K562 (cell line): ENCODE results near the gene PPM1F. TPM values are rescaled to one million over a fixed set of nuclear protein-coding genes. Genes with fewer than 3 reads are reported as not detected.

Experiments used
- ADNP ChIP-seq: fragments of 200-800 bp; sonication (Bioruptor generic); IDR thresholded peaks from 2 replicates; pipeline ENCODE4 v1.6.1; 2016; ENCODE audit warnings: missing genetic modification characterization, missing compliant biosample characterization
- EP400 ChIP-seq: fragments of 450-650 bp; IDR thresholded peaks from 2 replicates; pipeline ENCODE4 v1.6.1; 2017; ENCODE audit warnings: antibody characterized with exemption, mild to moderate bottlenecking, moderate library complexity
- ETS2 ChIP-seq: IDR thresholded peaks from 2 replicates; pipeline ENCODE4 v1.6.1; 2016; ENCODE audit warnings: borderline replicate concordance, missing genetic modification characterization, mild to moderate bottlenecking, moderate library complexity, missing compliant biosample characterization; ENCODE audit not compliant: poor library complexity, severe bottlenecking
- ETV5 ChIP-seq: sonication (generic); formaldehyde crosslinking; IDR thresholded peaks from 2 replicates; pipeline ENCODE4 v1.4.0; 2020; ENCODE audit warnings: low read depth, mild to moderate bottlenecking, missing genetic modification reagents
- ETV6 ChIP-seq, 3 experiments: fragments of 150-350 bp in 1 of 3; sonication (generic) in 1 of 3; formaldehyde crosslinking in 1 of 3; IDR thresholded peaks; 2 replicates each; pipeline versions ENCODE4 v1.6.1 to v1.8.0; 2014 to 2022; ENCODE audit warnings: borderline replicate concordance in 2 of 3, low read depth in 2 of 3, antibody characterized with exemption in 1 of 3, low read length in 1 of 3, mild to moderate bottlenecking in 1 of 3, missing genetic modification reagents in 1 of 3
- FOXK2 ChIP-seq, 2 experiments: fragments of 450-650 bp; IDR thresholded peaks in 1 of 2; conservative IDR thresholded peaks in 1 of 2; 2 replicates each; pipeline ENCODE4 v1.6.1; 2016; ENCODE audit warnings: low read depth in 2 of 2, mild to moderate bottlenecking in 1 of 2
- JUNB ChIP-seq: fragments of 450-650 bp; formaldehyde crosslinking; conservative IDR thresholded peaks from 2 replicates; pipeline ENCODE4 v1.4.0; 2020; ENCODE audit warnings: mild to moderate bottlenecking
- MTA3 ChIP-seq: fragments of 450-650 bp; formaldehyde crosslinking; IDR thresholded peaks from 2 replicates; pipeline ENCODE4 v1.6.1; 2017; ENCODE audit warnings: mild to moderate bottlenecking, borderline replicate concordance
- MXI1 ChIP-seq: IDR thresholded peaks from 2 replicates; pipeline ENCODE4 v1.6.1; 2011; ENCODE audit warnings: low read depth, mild to moderate bottlenecking, improper control_type of control experiment, low read length
- PTTG1 ChIP-seq: fragments of 450-650 bp; IDR thresholded peaks from 2 replicates; pipeline ENCODE4 v1.6.1; 2016; ENCODE audit warnings: low read depth, mild to moderate bottlenecking, missing genetic modification characterization, missing compliant biosample characterization
- ZBTB7A ChIP-seq: IDR thresholded peaks from 2 replicates; pipeline ENCODE4 v1.6.1; 2011; ENCODE audit warnings: low read depth, mild to moderate bottlenecking, low read length, moderate library complexity, borderline replicate concordance; ENCODE audit not compliant: control insufficient read depth
- ZKSCAN1 ChIP-seq: fragments of 150-350 bp; IDR thresholded peaks from 2 replicates; pipeline ENCODE4 v1.6.1; 2016; ENCODE audit warnings: low read depth, low read length
- ZNF41 ChIP-seq: fragments of 250-450 bp; sonication (Bioruptor Pico); conservative IDR thresholded peaks from 2 replicates; pipeline ENCODE4 v1.4.0; 2020; ENCODE audit warnings: mild to moderate bottlenecking
- ZNF518B ChIP-seq: fragments of 250-450 bp; sonication (Bioruptor Pico); IDR thresholded peaks from 2 replicates; pipeline ENCODE4 v1.5.0; 2021; ENCODE audit warnings: mild to moderate bottlenecking, moderate library complexity
- ZNF695 ChIP-seq: fragments of 450-650 bp; formaldehyde crosslinking; IDR thresholded peaks from 2 replicates; pipeline ENCODE4 v1.4.0; 2020; ENCODE audit warnings: mild to moderate bottlenecking, moderate library complexity
- polyA plus RNA-seq, 8 experiments: library from polyadenylated mRNA; depleted of rRNA in 4 of 8; stranded (reverse) in 5 of 8; unstranded in 3 of 8; fragments of >200 nt; fragmentation: Nextera tagmentation in 2 of 8; fragmentation: Illumina TruSeq in 1 of 8; extraction: Ambion mirVana in 2 of 8; extraction: Trizol in 1 of 8; gene quantifications; 2 replicates each; pipeline versions ENCODE4 v1.2.1 to v1.2.3, GENCODE V29; 2011 to 2014; ENCODE audit warnings: inconsistent platforms in 1 of 8, missing spikeins in 1 of 8
- total RNA-seq, 7 experiments: library from RNA; depleted of rRNA in 6 of 7; stranded (reverse); fragments of >200 nt in 6 of 7; fragmentation: Illumina TruSeq in 2 of 7; extraction: Trizol in 2 of 7; gene quantifications; 2 replicates each; pipeline versions ENCODE4 v1.2.1 to v1.2.3, GENCODE V29; 2011 to 2021; ENCODE audit warnings: low replicate concordance in 1 of 7
- TF ChIP-seq, protein P1 (sequence below): fragments of 250-450 bp; sonication (Bioruptor Pico); IDR thresholded peaks from 2 replicates; pipeline ENCODE4 v1.4.0; 2020; ENCODE audit warnings: mild to moderate bottlenecking, moderate library complexity
- TF ChIP-seq, protein P2 (sequence below): fragments of 250-450 bp; sonication (Bioruptor Pico); IDR thresholded peaks from 2 replicates; pipeline ENCODE4 v1.5.0; 2021
- TF ChIP-seq, protein P3 (sequence below): IDR thresholded peaks from 2 replicates; pipeline ENCODE4 v1.6.1; 2011; ENCODE audit not compliant: insufficient read length; ENCODE audit errors: extremely low read depth

PPM1F gene
- total and polyA plus RNA-seq, 9 of the 15 experiments (the other 6 are each of a cell fraction or from before 2014, with no cell fraction given): 2.1 to 159 (median 64.0) TPM

DNA sequence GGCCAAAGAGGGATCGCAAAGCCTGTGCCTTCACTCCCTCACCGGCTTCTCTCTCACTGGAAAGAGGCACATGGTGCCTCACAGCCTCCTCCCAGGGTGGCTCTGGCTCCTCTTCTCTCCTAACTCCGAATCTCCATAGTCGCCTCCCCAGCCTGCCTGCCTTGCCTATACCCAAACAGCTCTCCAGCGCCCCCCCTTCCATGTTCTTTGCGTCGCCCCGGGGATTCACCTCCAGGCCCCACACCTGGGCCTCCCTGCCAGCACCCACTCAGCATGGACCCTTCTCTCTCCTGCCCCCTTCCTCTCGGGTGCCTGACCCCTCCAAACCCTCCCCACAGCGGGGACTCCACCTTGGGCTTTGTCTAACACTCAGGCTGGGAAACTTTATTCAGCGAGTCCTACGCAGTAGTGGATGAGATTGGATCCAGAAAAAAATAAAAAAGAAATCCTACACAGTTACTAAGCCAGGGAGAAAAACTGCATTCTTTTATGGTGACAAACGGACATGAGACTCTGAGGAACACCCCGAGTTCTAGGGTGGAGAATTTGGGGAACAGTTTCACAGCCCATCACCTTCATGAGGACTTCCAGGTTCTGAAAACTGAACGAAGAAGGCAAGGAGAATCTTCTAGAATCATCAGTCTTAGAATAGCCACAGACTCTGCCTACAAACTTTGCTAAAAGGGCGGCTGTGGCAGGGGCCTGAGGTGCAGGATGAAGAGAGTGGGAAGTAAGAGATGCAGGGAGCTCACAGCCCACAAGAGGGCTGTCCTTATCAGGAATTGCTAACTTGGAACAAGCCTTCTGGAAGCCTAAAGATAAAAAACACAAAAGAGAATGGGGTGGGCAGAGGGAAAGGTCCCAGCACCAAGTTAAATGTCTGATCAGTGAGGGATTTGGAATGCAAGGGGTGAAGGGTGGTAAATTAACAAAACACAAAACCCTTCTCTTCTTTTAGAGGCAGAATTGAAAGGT lies 5.3 kb downstream of the PPM1F start (continued):
- TF ChIP-seq FOXK2 (conservative IDR thresholded peaks at IDR 0.05 in 1 of 2, IDR thresholded peaks at IDR 0.05 in 1 of 2; ENCODE audit: low read depth in 2 of 2): no peak
- TF ChIP-seq ZBTB7A: no peak
- TF ChIP-seq, protein P1, sequence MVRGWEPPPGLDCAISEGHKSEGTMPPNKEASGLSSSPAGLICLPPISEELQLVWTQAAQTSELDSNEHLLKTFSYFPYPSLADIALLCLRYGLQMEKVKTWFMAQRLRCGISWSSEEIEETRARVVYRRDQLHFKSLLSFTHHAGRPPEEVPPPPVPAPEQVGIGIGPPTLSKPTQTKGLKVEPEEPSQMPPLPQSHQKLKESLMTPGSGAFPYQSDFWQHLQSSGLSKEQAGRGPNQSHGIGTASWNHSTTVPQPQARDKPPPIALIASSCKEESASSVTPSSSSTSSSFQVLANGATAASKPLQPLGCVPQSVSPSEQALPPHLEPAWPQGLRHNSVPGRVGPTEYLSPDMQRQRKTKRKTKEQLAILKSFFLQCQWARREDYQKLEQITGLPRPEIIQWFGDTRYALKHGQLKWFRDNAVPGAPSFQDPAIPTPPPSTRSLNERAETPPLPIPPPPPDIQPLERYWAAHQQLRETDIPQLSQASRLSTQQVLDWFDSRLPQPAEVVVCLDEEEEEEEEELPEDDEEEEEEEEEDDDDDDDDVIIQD: no peak
- peak; percentile 83; the same call in 1 of the 2 replicates for TF ChIP-seq MXI1
- no peak for TF ChIP-seq ADNP (tag)
- no peak for TF ChIP-seq JUNB (CRISPR knock-in tag)
- no peak for TF ChIP-seq ZNF41
- TF ChIP-seq ZNF518B (CRISPR knock-in tag): no peak
- peak; percentile 47; the same call in 1 of the 2 replicates for TF ChIP-seq ZKSCAN1
- TF ChIP-seq ETS2 (tag): no peak
- no peak for TF ChIP-seq ZNF695 (CRISPR knock-in tag)
- TF ChIP-seq, protein P2, sequence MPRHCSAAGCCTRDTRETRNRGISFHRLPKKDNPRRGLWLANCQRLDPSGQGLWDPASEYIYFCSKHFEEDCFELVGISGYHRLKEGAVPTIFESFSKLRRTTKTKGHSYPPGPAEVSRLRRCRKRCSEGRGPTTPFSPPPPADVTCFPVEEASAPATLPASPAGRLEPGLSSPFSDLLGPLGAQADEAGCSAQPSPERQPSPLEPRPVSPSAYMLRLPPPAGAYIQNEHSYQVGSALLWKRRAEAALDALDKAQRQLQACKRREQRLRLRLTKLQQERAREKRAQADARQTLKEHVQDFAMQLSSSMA (CRISPR knock-in tag): no peak
- TF ChIP-seq MTA3: no peak
- no peak for TF ChIP-seq PTTG1 (tag)
- TF ChIP-seq, protein P3, sequence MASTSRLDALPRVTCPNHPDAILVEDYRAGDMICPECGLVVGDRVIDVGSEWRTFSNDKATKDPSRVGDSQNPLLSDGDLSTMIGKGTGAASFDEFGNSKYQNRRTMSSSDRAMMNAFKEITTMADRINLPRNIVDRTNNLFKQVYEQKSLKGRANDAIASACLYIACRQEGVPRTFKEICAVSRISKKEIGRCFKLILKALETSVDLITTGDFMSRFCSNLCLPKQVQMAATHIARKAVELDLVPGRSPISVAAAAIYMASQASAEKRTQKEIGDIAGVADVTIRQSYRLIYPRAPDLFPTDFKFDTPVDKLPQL: no peak
- TF ChIP-seq EP400: no peak
- TF ChIP-seq ETV6 (IDR thresholded peaks at IDR 0.05; ENCODE audit: borderline replicate concordance in 1 of 2, low read depth in 2 of 2, low read length in 1 of 2): 0 out of 4 replicates have a peak, but pooled peaks of 1 of the 2 experiments have one; percentile 32
- TF ChIP-seq ETV6 (CRISPR knock-in tag; IDR thresholded peaks at IDR 0.05; ENCODE audit: borderline replicate concordance): no peak
- no peak for TF ChIP-seq ETV5 (CRISPR knock-in tag)
